Measurements from ENCODE around the gene LINGO3.

LINGO3 gene

GRCh38 chr19:2278459-2279158 is 29.3 kb downstream of the LINGO3 start:
- DNase-seq = no peak

- no peak for DNase-seq
Measured at GRCh38 chr19:2277138-2277537, 30.8 kb downstream of the LINGO3 start.

DNA sequence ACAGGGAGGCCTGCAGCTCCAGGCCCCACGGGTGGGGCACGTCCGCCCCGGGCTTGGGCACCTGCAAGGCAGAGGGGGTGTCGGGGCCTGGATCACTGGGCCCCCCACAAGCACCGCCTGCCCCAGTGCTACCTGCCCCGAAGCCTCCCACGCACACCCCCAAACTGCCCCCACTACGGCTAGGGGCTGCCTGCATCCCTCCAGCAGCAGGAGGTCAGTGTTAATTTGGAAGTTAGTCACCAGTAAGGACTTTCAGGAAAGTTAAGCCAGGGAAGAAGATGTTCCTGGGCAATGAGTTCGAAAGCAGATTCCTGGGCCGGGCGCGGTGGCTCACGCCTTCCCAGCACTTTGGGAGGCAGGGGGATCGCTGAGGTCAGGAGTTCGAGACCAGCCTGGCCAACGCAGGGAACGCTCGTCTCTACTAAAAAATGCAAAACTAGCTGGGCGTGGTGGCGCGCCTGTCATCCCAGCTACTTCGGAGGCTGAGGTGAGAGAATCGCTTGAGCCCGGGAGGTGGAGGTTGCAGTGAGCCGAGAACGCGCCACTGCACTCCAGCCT is 31.4 kb downstream of the LINGO3 start:
- DNase-seq = no peak

DNA sequence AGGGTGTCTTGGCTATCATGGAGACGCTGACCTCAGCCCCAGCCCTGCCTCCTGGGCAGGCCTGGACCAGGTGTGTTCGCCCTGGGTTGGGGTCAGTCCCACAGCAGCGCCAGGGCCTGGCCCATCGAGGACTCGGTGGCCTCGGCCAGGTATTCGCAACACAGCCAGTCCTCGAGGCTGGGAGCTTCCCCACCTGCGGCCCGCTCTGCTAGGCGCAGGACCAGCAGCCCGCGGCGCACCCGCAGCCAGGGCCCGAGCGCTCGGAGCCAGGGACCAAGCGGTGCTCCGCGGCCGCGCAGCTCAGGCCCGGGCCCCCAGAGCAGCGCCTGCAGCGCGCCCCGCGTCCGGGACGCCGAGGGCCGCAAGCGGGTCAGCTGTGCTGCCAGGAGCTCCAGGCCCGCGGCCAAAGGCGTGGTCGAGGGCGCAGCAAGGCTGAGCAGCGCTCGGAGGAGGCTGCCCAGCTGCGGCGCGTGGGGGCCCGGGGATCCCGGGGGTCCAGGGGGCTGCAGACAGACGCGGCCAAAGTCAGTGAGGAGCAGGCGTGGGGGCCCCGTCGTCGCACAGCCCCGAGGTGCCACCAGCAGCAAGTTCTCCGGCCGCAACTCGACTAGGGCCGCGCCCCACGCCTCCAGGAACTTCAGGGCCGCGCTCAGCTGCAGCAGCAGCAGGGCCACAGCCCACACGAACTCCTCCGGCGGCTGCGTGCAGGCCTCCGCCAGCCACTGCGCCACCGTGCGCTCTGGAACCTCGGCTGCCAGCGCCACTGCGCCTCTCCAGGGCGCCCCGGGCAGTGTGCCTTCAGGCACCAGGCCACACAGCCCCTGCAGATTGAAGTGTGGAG is 32.1 kb downstream of the LINGO3 start:
- no peak for DNase-seq

GRCh38 chr19:2274931-2275535 is 32.9 kb downstream of the LINGO3 start:
- DNase-seq = peak; percentile 53

DNA sequence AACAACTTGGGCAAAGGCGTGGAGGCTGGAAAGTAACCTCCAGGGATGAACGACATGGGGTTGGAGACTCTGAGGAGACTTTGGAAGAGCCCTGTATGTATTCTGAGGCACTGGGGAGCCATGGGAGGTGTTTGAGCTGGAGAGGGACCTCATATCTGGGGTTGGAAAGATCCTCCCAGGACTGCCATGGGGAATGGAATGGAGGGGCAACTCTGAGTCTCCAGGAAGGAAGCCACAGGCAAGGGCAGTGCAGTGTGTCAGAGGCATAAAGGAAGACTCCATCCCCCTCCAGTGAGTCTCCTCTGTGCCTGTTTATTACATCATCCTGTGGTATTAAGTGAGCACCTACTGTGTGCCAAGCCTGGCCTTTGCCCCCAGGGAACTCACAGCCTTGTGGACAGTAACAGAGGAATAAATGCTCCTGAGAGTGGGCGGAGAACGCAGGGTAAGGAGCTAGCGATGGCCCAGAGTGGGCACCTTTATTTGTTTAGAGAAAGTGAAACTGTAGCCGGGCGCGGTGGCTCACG is 33.7 kb downstream of the LINGO3 start:
- DNase-seq = no peak

DNA sequence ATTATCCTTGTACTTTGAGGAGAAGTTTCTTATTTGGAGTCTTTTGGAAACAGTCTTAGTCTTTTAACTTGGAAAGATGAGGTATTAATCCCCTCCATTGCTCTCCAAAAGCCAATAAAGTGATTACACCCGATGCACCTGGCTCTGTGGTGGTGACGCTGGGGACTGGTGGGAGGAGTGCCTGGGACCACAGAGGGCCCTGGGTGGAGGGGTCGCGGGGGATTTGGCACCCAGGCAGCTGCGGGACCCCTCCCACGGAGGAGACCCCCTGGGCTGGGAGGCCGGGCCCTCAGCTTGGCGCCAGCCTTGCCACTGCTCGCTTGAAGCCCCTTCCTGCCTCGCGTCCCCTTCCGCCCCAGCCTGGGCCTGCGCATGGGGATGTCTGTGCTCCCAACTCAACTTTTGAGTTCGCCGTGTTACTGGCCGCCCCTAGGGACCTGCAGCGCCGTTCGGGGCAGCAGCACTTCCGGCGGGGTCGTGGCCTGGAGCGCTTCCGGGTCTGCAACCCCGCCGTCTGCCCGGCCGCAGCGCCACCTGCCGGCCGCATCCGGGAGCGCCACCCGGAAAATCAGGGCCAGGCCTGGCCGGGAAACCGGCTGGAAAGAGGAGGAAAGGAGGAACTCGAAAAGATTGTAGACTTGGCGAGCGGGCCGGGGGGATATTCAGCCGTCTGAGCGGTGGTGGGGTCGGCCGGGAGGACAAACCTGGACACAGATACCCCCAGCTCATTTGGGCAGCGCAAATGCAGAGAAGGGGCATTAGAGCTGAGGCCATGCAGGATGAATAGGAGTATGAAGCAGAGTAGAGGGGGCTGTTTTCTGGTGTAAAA is 34.4 kb downstream of the LINGO3 start:
- DNase-seq = peak; percentile 83

DNA sequence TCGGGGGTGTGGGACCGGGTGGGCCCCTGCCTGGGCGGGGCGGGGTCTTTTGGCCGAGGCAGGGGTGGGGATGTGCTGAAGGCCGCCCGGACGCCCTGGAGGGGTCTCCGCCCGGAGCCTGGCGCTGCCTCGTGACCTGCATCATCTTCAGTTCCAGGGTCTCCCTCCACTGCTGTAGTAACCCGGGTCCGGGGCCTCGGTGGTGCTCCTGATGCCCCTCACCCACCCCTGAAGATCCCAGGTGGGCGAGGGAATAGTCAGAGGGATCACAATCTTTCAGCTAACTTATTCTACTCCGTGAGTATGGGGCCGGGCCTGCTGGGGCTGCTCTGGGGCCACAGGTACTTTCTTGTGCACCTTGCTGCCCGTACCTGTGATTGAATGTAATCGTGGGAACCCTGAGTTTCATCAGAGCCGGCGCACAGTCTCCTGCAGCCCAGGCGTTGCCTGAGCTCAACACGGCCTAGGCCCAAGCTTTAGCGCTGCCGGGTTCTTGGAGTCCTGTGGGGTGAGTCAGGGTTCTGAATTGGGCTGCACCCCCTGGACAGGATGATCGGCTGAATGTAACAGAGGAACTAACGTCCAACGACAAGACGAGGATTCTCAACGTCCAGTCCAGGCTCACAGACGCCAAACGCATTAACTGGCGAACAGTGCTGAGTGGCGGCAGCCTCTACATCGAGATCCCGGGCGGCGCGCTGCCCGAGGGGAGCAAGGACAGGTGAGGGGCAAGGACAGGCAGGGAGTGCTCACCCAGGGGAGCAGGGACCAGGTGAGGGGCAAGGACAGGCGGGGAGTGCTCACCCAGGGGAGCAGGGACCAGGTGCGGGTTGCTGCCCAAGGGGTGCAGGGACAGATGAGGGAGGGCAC is 36.5 kb downstream of the LINGO3 start:
- no peak for DNase-seq

DNA sequence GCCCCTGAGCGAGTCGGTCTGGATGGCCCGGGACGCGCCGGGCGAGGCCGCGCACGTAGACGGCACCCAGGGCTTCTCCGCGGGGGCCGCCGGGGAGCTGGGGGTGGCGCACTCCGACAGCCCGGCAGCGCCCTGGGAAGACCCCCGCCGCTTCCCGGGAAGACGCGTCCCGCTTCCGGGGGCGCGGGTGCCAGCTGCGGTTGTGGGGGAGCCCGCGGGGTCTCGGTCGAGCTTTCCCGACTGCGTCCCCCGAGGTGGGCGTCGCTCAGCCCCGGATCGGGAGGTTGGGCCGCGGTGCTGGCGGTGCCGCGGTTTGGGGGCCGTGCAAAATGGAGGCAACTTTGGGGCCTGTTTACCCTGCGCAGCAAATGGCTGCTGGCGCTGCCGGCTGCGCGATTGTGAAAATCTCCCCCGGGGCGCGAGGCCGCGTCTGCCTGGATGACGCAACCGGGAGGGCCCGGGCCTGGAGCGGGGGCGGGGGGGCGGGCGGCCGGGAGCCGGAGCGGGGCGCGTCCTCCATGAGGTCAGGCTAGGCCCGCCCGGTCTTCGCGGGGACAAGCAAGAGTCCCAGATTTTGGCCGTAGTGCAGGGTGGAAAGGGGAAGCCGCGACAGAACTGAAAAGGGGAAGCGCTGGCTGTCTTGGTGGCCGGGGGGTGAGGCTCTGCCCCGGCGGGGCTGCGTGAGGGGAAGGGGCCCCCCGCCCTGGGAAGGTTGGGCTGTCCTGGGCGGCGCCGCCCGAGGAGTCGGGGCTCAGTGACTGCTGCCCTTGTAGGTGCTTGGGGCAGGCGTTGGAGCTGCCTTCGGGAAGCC is 37.3 kb downstream of the LINGO3 start:
- DNase-seq = peak; percentile 80

DNA sequence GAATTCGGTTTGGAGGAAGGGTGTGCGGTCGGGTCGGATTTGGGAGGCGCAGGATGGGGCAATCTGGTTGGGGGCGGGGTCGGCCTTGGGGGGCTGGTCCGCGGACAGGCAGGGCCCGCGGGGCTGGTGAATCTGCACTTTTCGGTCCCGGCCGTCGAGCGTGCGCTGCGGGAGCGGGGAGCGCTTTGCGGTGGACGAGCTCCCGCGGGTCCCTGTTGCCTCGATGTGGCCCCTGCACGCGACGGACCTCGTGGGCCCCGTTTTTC is 37.9 kb downstream of the LINGO3 start:
- DNase-seq = no peak

DNA sequence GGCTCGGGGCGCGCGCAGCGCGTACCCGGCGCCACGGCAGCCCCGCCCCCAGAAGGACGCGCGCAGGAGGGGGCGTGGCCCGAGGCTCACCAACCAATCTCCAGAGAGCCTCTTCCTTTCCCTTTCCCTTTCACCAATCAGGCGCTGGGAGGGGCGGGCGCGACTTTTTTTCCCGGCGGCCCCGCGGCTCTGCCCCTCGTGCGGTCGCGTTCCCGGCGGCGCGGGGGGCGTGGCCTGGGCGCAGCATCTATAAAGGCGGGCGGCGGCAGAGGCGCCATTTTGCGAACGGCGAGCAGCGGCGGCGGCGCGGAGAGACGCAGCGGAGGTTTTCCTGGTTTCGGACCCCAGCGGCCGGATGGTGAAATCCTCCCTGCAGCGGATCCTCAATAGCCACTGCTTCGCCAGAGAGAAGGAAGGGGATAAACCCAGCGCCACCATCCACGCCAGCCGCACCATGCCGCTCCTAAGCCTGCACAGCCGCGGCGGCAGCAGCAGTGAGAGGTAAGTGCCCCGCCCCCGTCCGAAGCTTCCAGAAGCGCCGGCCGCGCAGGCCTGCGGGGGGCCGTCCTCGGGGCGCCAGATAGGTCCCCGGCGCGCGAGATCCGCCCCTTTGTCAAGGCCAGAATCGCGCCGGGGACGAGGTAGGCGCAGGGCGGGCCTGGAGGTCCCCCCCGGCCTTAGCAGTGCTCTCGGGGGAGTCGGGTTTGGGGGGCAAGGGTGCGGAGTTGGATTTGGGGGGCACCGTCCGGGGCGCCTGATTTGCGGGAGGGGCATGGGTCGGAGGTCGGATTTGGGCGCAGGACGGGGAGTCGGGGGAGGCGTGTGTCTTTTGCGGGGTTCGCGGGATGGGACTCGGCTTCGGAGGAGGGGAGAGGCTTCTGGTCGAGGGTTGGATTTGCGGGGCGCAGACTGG is 38.5 kb downstream of the LINGO3 start:
- peak; percentile 99 for DNase-seq

GRCh38 chr19:2268861-2269243 is 39.1 kb downstream of the LINGO3 start:
- no peak for DNase-seq

GRCh38 chr19:2268480-2268830 is 39.5 kb downstream of the LINGO3 start:
- DNase-seq = no peak

DNA sequence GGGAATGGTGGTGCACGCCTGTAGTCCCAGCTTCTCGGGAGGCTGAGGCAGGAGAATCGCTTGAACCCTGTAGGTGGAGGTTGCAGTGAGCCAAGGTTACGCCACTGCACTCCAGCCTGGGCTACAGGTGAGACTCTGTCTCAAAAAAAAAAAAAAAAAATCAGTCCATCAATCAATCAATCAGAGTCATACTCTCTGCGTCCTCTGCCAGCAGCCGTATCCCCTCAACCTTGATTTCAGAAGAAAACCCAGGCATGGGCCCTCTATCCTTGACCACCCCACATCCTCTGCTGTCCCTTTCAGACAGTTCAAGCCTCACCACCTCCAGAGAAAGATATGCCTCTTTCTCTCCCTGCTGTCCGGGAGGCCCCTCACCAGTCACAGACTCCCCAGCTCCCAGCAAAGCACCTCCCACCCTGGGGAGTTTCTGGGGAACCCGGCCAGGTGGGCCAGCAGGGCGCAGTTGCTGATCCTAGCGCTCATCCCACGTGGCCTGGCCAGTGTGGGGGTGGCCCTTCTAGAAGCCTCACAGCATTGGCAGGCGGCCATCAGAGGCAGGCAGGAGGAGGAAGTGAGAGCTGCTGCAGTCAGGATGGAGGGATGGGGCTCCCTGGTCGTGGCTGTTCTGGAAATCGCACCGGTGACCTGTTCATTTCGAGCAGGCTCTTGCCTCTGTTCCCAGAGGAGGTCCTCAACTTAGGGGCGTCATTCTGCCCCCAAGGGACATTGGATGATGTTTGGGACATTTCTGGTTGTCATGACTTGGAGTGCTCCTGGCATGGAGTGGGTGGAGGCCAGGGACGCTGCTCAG is 41.6 kb downstream of the LINGO3 start:
- DNase-seq = no peak

DNA sequence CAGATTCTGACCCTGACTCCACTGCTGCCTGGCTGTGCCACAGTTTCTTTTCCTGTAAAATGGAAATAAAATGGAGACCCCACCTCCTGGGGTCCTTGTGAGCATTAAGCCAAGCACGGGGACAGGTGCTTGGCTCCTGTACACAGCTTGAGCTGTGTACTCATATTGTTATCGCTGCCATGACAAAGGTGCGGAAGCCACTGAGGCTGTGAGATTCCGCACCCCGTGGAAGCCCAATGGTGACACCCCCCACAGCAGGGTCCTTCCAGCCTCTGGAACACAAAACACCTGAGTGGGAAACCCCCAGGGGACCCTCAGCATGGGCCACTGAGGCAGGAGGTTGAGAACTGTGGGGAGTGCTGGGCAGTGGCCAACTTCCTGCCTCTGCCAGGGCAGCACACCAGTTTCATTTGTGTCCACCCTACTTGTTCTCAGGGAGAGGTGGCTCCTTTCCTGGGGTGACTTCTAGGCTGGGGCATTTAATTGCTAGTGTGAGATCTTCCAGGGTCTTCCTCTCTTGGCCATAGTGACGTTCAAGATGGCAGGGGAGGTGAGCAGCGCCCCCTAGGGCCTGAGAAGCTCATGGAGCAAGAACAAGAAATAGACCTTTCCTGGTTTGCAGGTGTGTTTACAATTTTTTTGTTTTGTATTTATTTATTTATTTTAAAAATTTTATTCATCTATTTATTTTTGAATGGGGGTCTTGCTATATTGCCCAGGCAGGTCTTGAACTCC is 46.3 kb downstream of the LINGO3 start:
- DNase-seq = peak; percentile 71

DNA sequence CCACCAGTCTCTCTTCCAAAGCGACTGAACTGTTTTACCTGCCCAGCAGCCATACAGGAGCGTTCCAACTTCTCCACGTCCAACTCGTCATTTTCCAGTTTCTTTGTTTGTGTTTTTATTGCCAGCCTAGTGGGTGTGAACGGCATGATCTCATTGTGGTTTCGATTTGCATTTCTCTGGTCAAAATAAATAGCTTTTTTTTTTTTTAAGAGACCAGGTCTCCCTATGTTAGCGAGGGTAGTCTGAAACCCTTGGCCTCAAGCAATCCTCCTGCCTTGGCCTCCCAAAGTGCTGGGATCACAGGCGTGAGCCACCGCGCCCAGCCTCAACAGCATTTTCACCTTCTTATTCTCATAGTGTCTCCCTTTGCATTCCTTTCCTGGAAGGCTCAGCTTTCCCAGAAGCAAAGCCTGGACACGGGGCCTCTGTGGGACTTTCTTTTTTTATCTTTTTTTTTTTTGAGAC is 47.6 kb downstream of the LINGO3 start:
- peak; percentile 53 for DNase-seq

- DNase-seq = no peak
Measured at GRCh38 chr19:2259336-2259735, 48.6 kb downstream of the LINGO3 start.
